Activated CD8-positive, alpha-beta memory T cell treated with anti-CD3 and anti-CD28 coated beads for 4 hours (primary cell): ENCODE measurements around the gene SATB2.

ENCODE experiments used
- DNase-seq, 2 donors: peaks; one replicate each; pipeline ENCODE4 v3.0.0-alpha.2; 2020; ENCODE audit warnings: low read depth in 2 of 2

SATB2 gene

GRCh38 chr2:199257261-199258224 lies 200.2 kb downstream of the SATB2 start:
- DNase-seq = no peak

- no peak for DNase-seq
Observed at GRCh38 chr2:199230091-199230490, 227.6 kb downstream of the SATB2 start.

- DNase-seq = no peak
Observed at GRCh38 chr2:199228887-199229819, 228.6 kb downstream of the SATB2 start.

- DNase-seq = no peak
Observed at GRCh38 chr2:199223791-199224190, 233.9 kb downstream of the SATB2 start.

DNA sequence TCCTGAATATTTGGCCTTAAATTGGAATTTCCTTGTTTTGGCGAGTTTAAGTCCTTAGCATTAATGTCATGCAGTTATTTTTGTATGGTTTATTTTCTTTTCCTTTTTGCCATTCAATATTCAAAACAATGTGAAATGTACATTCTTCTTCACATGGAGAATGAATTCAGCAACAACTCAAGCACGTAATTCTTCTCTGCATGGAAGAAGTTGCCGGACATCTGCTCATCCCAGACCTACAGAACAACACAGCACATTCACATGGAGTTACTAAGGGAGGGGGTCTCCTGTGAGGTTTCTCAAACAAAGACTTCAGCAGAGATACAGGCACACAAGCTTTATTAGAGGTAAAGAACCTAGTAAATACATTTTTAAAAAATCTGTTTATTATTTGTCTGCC lies 236.8 kb downstream of the SATB2 start:
- no peak for DNase-seq

- no peak for DNase-seq
Observed at GRCh38 chr2:199219551-199219950, 238.2 kb downstream of the SATB2 start.
